Fibroblast of villous mesenchyme (primary cell): ENCODE data around the gene LPAR2. TPM values are rescaled to one million over a fixed set of nuclear protein-coding genes. Genes with fewer than 3 reads are reported as not detected.

ENCODE experiments used
- DNase-seq: peaks from one replicate; pipeline ENCODE4 v3.0.0-alpha.2; 2010; ENCODE audit warnings: low read depth
- H3K4me3 ChIP-seq: 2 replicates; pipeline ENCODE4 v1.5.1; 2011; ENCODE audit warnings: low read depth, mild to moderate bottlenecking, low read length
- CTCF ChIP-seq: IDR thresholded peaks from 2 replicates; pipeline ENCODE4 v1.5.1; 2012; ENCODE audit warnings: low read depth, mild to moderate bottlenecking, low read length; ENCODE audit not compliant: insufficient read depth
- total RNA-seq: library from RNA; depleted of rRNA; stranded (reverse); fragments of >200 nt; gene quantifications from 2 replicates; pipeline ENCODE4 v1.2.3, GENCODE V29; 2012

The LPAR2 gene
- total RNA-seq, 1 donor = 0.86 TPM

GRCh38 chr19:19594381-19594780 lies 33.6 kb downstream of the LPAR2 start:
- DNase-seq = no peak
- TF ChIP-seq CTCF = no peak
- H3K4me3 ChIP-seq = no peak overlapping the region

GRCh38 chr19:19592690-19593089 lies 35.3 kb downstream of the LPAR2 start:
- TF ChIP-seq CTCF = no peak

GRCh38 chr19:19591133-19591825 lies 36.7 kb downstream of the LPAR2 start:
- no peak overlapping the region for H3K4me3 ChIP-seq
- TF ChIP-seq CTCF = no peak
- DNase-seq = peak; percentile 97

More at GRCh38 chr19:19592690-19593089, 35.3 kb downstream of the LPAR2 start:
- DNase-seq = no peak
- no peak overlapping the region for H3K4me3 ChIP-seq

GRCh38 chr19:19588546-19588945 lies 39.5 kb downstream of the LPAR2 start:
- TF ChIP-seq CTCF = no peak
- no peak overlapping the region for H3K4me3 ChIP-seq
- DNase-seq = no peak

GRCh38 chr19:19587771-19588170 lies 40.2 kb downstream of the LPAR2 start:
- no peak overlapping the region for H3K4me3 ChIP-seq
- no peak for TF ChIP-seq CTCF
- DNase-seq = no peak

- TF ChIP-seq CTCF = no peak
- DNase-seq = no peak
- H3K4me3 ChIP-seq = no peak overlapping the region
These were observed 43.7 kb downstream of the LPAR2 start for GRCh38 chr19:19584356-19584755.

- DNase-seq = no peak
- H3K4me3 ChIP-seq = no peak overlapping the region
- TF ChIP-seq CTCF = no peak
These were observed 45.5 kb downstream of the LPAR2 start for GRCh38 chr19:19582471-19582870.
